Measurements from ENCODE around the gene TMPRSS12. TPM values are rescaled to one million over a fixed set of nuclear protein-coding genes. Genes with fewer than 3 reads are reported as not detected.

Gene TMPRSS12
- total and polyA plus RNA-seq, 9 of the 15 experiments (the other 6 are each of a cell fraction or from before 2014, with no cell fraction given), result 0.04 TPM; not detected in 8

DNA sequence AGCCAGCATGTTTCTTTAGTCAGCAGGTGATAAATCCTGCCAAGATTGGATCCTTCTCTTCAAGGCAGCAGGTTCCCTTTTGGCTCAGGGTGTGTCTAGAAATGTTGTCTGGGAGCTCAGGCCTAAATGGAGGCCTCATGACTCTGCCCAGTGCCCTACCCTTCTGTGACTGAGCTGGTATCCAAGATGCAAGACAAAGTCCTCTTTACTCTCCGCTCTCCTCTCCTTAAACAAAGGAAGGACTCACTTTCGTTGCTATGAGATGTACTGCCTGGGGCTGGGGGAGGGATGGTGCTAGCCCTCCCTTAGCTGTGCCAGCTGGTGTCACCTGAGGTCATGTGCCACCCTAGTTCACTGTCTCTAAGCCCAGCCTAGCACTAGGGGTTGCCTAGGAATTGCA is 13.8 kb upstream of the TMPRSS12 start (continued):
- TF ChIP-seq, protein P1, sequence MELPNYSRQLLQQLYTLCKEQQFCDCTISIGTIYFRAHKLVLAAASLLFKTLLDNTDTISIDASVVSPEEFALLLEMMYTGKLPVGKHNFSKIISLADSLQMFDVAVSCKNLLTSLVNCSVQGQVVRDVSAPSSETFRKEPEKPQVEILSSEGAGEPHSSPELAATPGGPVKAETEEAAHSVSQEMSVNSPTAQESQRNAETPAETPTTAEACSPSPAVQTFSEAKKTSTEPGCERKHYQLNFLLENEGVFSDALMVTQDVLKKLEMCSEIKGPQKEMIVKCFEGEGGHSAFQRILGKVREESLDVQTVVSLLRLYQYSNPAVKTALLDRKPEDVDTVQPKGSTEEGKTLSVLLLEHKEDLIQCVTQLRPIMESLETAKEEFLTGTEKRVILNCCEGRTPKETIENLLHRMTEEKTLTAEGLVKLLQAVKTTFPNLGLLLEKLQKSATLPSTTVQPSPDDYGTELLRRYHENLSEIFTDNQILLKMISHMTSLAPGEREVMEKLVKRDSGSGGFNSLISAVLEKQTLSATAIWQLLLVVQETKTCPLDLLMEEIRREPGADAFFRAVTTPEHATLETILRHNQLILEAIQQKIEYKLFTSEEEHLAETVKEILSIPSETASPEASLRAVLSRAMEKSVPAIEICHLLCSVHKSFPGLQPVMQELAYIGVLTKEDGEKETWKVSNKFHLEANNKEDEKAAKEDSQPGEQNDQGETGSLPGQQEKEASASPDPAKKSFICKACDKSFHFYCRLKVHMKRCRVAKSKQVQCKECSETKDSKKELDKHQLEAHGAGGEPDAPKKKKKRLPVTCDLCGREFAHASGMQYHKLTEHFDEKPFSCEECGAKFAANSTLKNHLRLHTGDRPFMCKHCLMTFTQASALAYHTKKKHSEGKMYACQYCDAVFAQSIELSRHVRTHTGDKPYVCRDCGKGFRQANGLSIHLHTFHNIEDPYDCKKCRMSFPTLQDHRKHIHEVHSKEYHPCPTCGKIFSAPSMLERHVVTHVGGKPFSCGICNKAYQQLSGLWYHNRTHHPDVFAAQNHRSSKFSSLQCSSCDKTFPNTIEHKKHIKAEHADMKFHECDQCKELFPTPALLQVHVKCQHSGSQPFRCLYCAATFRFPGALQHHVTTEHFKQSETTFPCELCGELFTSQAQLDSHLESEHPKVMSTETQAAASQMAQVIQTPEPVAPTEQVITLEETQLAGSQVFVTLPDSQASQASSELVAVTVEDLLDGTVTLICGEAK (IDR thresholded peaks at IDR 0.05), result no peak
- TF ChIP-seq, protein P1 (CRISPR knock-in tag; IDR thresholded peaks at IDR 0.05), result no peak
- no peak for TF ChIP-seq HOXB6 (CRISPR knock-in tag; IDR thresholded peaks at IDR 0.05; ENCODE audit: borderline replicate concordance)
- TF ChIP-seq, protein P2, sequence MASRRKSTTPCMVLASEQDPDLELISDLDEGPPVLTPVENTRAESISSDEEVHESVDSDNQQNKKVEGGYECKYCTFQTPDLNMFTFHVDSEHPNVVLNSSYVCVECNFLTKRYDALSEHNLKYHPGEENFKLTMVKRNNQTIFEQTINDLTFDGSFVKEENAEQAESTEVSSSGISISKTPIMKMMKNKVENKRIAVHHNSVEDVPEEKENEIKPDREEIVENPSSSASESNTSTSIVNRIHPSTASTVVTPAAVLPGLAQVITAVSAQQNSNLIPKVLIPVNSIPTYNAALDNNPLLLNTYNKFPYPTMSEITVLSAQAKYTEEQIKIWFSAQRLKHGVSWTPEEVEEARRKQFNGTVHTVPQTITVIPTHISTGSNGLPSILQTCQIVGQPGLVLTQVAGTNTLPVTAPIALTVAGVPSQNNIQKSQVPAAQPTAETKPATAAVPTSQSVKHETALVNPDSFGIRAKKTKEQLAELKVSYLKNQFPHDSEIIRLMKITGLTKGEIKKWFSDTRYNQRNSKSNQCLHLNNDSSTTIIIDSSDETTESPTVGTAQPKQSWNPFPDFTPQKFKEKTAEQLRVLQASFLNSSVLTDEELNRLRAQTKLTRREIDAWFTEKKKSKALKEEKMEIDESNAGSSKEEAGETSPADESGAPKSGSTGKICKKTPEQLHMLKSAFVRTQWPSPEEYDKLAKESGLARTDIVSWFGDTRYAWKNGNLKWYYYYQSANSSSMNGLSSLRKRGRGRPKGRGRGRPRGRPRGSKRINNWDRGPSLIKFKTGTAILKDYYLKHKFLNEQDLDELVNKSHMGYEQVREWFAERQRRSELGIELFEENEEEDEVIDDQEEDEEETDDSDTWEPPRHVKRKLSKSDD (conservative IDR thresholded peaks at IDR 0.05; ENCODE audit: low read length), result no peak
- no peak for TF ChIP-seq ZNF507 (tag; conservative IDR thresholded peaks at IDR 0.05)
- no peak for TF ChIP-seq ZNF695 (CRISPR knock-in tag; IDR thresholded peaks at IDR 0.05)
- TF ChIP-seq RBM15 (IDR thresholded peaks at IDR 0.05; ENCODE audit: insufficient read depth, low read length), result no peak
- TF ChIP-seq HLTF (IDR thresholded peaks at IDR 0.05), result no peak
- no peak for TF ChIP-seq PPARD (CRISPR knock-in tag; IDR thresholded peaks at IDR 0.05)
- no peak for TF ChIP-seq MYNN (IDR thresholded peaks at IDR 0.05)
- TF ChIP-seq MYNN (CRISPR knock-in tag; IDR thresholded peaks at IDR 0.05), result no peak
